ENCODE data around the gene DAND5.
A peak's percentile ranks its signal among the peaks of the same experiment; 100 is the strongest.

DAND5 gene

GRCh38 chr19:13019332-13019731 is 50.0 kb downstream of the DAND5 start:
- no peak for DNase-seq (ENCODE audit: low read depth)
- TF ChIP-seq, protein P1, sequence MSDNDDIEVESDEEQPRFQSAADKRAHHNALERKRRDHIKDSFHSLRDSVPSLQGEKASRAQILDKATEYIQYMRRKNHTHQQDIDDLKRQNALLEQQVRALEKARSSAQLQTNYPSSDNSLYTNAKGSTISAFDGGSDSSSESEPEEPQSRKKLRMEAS (IDR thresholded peaks at IDR 0.05; ENCODE audit: low read depth, low read length), result no peak
- no peak for TF ChIP-seq MYC (IDR thresholded peaks at IDR 0.05; ENCODE audit: low read depth, low read length)
- TF ChIP-seq CTCF (IDR thresholded peaks at IDR 0.05; ENCODE audit: low read depth, low read length), result no peak
- TF ChIP-seq POLR2A (IDR thresholded peaks at IDR 0.05; ENCODE audit: extremely low read depth, insufficient read length), result no peak
- H3K4me3 ChIP-seq (ENCODE audit: low read depth, low read length), result no peak overlapping the region

GRCh38 chr19:13020002-13020414 is 50.6 kb downstream of the DAND5 start:
- TF ChIP-seq POLR2A (IDR thresholded peaks at IDR 0.05; ENCODE audit: extremely low read depth, insufficient read length) (no peak), MYC (IDR thresholded peaks at IDR 0.05; ENCODE audit: low read depth, low read length) (no peak), CTCF (IDR thresholded peaks at IDR 0.05; ENCODE audit: low read depth, low read length) (no peak)
- TF ChIP-seq, protein P1 (IDR thresholded peaks at IDR 0.05; ENCODE audit: low read depth, low read length), result no peak
- H3K4me3 ChIP-seq (ENCODE audit: low read depth, low read length), result no peak overlapping the region
- no peak for DNase-seq (ENCODE audit: low read depth)

GRCh38 chr19:13022111-13022858 is 52.9 kb downstream of the DAND5 start:
- DNase-seq (ENCODE audit: low read depth), result no peak
- TF ChIP-seq, protein P1 (IDR thresholded peaks at IDR 0.05; ENCODE audit: low read depth, low read length), result no peak
- TF ChIP-seq CTCF (IDR thresholded peaks at IDR 0.05; ENCODE audit: low read depth, low read length), result no peak
- no peak for TF ChIP-seq POLR2A (IDR thresholded peaks at IDR 0.05; ENCODE audit: extremely low read depth, insufficient read length)
- TF ChIP-seq MYC (IDR thresholded peaks at IDR 0.05; ENCODE audit: low read depth, low read length), result no peak
- no peak overlapping the region for H3K4me3 ChIP-seq (ENCODE audit: low read depth, low read length)

GRCh38 chr19:13022859-13023636 is 53.7 kb downstream of the DAND5 start:
- peak; percentile 32 for DNase-seq (ENCODE audit: low read depth)
- H3K4me3 ChIP-seq (ENCODE audit: low read depth, low read length), result peak overlapping the region; percentile 21
- no peak for TF ChIP-seq CTCF (IDR thresholded peaks at IDR 0.05; ENCODE audit: low read depth, low read length)
- TF ChIP-seq POLR2A (IDR thresholded peaks at IDR 0.05; ENCODE audit: extremely low read depth, insufficient read length), result no peak
- TF ChIP-seq MYC (IDR thresholded peaks at IDR 0.05; ENCODE audit: low read depth, low read length), result no peak

- TF ChIP-seq MYC (IDR thresholded peaks at IDR 0.05; ENCODE audit: low read depth, low read length) (no peak), POLR2A (IDR thresholded peaks at IDR 0.05; ENCODE audit: extremely low read depth, insufficient read length) (no peak)
- no peak overlapping the region for H3K4me3 ChIP-seq (ENCODE audit: low read depth, low read length)
- DNase-seq (ENCODE audit: low read depth), result no peak
Observed at GRCh38 chr19:13023656-13024055, 54.3 kb downstream of the DAND5 start.
